ENCODE measurements around the gene NUP62.

The NUP62 gene

GRCh38 chr19:49866933-49867782 lies 62.1 kb downstream of the NUP62 start, which contains the start of gene PNKP:
PNKP (minus strand) TSS chr19:49867576; CDS start chr19:49867204, 372 bp downstream.
- DNase-seq (ENCODE audit: low spot score), result peak; percentile 91

GRCh38 chr19:49864890-49865289 lies 64.4 kb downstream of the NUP62 start:
- no peak for DNase-seq (ENCODE audit: low spot score)

GRCh38 chr19:49863935-49864320 lies 65.4 kb downstream of the NUP62 start:
- DNase-seq (ENCODE audit: low spot score), result no peak

- no peak for DNase-seq (ENCODE audit: low spot score)
Observed at GRCh38 chr19:49863254-49863934, 65.9 kb downstream of the NUP62 start.

- no peak for DNase-seq (ENCODE audit: low spot score)
Observed at GRCh38 chr19:49862391-49863253, 66.7 kb downstream of the NUP62 start.

GRCh38 chr19:49861541-49862378 lies 67.5 kb downstream of the NUP62 start:
- peak; percentile 49 for DNase-seq (ENCODE audit: low spot score)

GRCh38 chr19:49861107-49861506 lies 68.2 kb downstream of the NUP62 start:
- peak; percentile 36 for DNase-seq (ENCODE audit: low spot score)

- DNase-seq (ENCODE audit: low spot score), result no peak
Observed at GRCh38 chr19:49860336-49861102, 68.8 kb downstream of the NUP62 start.

- DNase-seq (ENCODE audit: low spot score), result no peak
Observed at GRCh38 chr19:49859682-49860335, 69.5 kb downstream of the NUP62 start.

- DNase-seq (ENCODE audit: low spot score), result no peak
Observed at GRCh38 chr19:49858088-49858985, 71.0 kb downstream of the NUP62 start.

- no peak for DNase-seq (ENCODE audit: low spot score)
Observed at GRCh38 chr19:49857838-49858087, 71.5 kb downstream of the NUP62 start.

GRCh38 chr19:49857061-49857837 lies 72.1 kb downstream of the NUP62 start:
- DNase-seq (ENCODE audit: low spot score), result no peak
